GM10248 (cell line): ENCODE results near the gene CRKL.
"Not testable (repeated sequence)": the region's sequence is repeated elsewhere in the genome, so short reads cannot be mapped to it uniquely, and the experiment has no call there.

Source experiments
- CTCF ChIA-PET: fragments of 300-600 bp; sonication (Branson Sonifier 250); formaldehyde crosslinking; extraction: SDS; loops from one replicate; lab custom pipeline; 2021; ENCODE audit warnings: antibody characterized with exemption; lab: Yijun Ruan, JAX
- POLR2A ChIA-PET: fragments of 350-650 bp; sonication (Branson Sonifier 250); formaldehyde crosslinking; extraction: SDS; loops from one replicate; lab custom pipeline; 2020; ENCODE audit warnings: antibody characterized with exemption; lab: Yijun Ruan, JAX
- DNase-seq: peaks from one replicate; pipeline ENCODE4 v3.0.0; 2012; ENCODE audit errors: extremely low spot score
- CTCF ChIP-seq: IDR thresholded peaks from 2 replicates; pipeline ENCODE4 v1.5.1; 2012; ENCODE audit warnings: mild to moderate bottlenecking, low read depth; ENCODE audit errors: extremely low read depth, missing control alignments, control extremely low read depth

CRKL gene

GRCh38 chr22:20940904-20941385, 23.7 kb downstream of the CRKL start:
- POLR2A ChIA-PET, result no interaction called here
- DNase-seq, result no peak
- CTCF ChIA-PET, result interaction anchor here (1.4 to 1.5 kb wide), 2 partner anchors 14 to 41 kb away, joined by 3 read pairs; partner anchors contain the start of gene LZTR1
- TF ChIP-seq CTCF, result no peak

GRCh38 chr22:20942203-20942902, 25.1 kb downstream of the CRKL start:
- POLR2A ChIA-PET, result interaction anchor here (0.7 kb wide), 1 partner anchor 12 kb away, joined by 3 read pairs; no protein-coding TSS in a partner anchor
- CTCF ChIA-PET, result interaction anchor here (1.4 to 1.5 kb wide), 2 partner anchors 15 to 40 kb away, joined by 3 read pairs; partner anchors contain the start of gene LZTR1
- DNase-seq, result not testable (repeated sequence)

GRCh38 chr22:20943104-20943933, 26.1 kb downstream of the CRKL start:
- DNase-seq, result no peak
- ChIA-PET CTCF (interaction anchor here (0.8 kb wide), 1 partner anchor 15 kb away, joined by 3 read pairs; no protein-coding TSS in a partner anchor), POLR2A (interaction anchor here (0.6 to 0.7 kb wide), 2 partner anchors 11 to 39 kb away, joined by 3 to 4 read pairs; partner anchors contain the start of gene LZTR1)
- TF ChIP-seq CTCF, result no peak

- no peak for TF ChIP-seq CTCF
- CTCF ChIA-PET, result interaction anchor here (0.8 kb wide), 1 partner anchor 16 kb away, joined by 3 read pairs; no protein-coding TSS in a partner anchor
- POLR2A ChIA-PET, result interaction anchor here (0.6 kb wide), 1 partner anchor 38 kb away, joined by 4 read pairs; the partner anchor contains the start of gene LZTR1
- DNase-seq, result no peak
Measured at GRCh38 chr22:20944042-20944441, 26.8 kb downstream of the CRKL start.

GRCh38 chr22:20945578-20945934, 28.3 kb downstream of the CRKL start:
- ChIA-PET CTCF (no interaction called here), POLR2A (no interaction called here)
- no peak for DNase-seq
- TF ChIP-seq CTCF, result no peak

- POLR2A ChIA-PET, result no interaction called here
- CTCF ChIA-PET, result interaction anchor here (0.9 to 1.9 kb wide), 4 partner anchors 10 to 26 kb away, joined by 3 to 4 read pairs (median 4); no protein-coding TSS in a partner anchor
- no peak for DNase-seq
- no peak for TF ChIP-seq CTCF
Measured at GRCh38 chr22:20946080-20946986, 29.1 kb downstream of the CRKL start.
